NCI-H446 treated with DMSO at 0.1 percent for 48 hours (cell line): ENCODE measurements around the gene SH3RF3.
"Not testable (repeated sequence)": the region's sequence is repeated elsewhere in the genome, so short reads cannot be mapped to it uniquely, and the experiment has no call there.

Source experiments
- DNase-seq: peaks from one replicate; lab custom pipeline; 2025; lab: John Stamatoyannopoulos, UW

The SH3RF3 gene

DNA sequence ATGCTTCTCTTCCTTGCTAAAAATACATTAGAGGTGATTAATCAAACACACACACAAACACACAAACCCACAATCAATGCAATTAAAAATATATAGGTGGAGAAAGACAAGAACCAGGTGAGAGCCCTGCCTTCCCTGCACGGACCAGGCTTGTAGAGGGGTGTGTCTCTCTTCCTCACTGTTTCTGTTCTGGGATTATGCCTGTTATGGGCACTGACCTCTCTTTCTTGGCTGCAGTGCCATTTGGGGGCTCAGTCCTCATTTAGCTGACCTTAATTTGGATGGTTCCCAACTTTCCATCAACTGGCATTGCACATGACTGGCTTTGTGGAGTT is 89.8 kb downstream of the SH3RF3 start:
- DNase-seq = no peak

DNA sequence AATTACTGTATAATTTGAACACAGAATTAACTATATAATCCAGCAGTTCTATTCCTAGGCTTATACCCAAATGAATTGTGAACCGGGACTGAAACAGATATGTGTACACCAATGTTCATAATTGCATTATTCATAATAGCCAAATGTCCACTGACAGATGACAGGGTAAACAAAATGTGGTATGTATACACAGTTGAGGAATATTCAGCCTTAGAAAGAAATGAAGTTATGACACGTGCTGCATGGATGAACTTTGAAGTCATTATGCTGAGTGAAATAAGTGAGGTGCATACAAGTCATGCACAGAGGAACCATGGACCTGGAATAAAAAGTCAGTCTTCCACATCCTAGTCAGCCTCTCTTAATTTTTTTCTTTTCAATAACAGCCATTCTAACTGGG is 91.9 kb downstream of the SH3RF3 start:
- DNase-seq = no peak

DNA sequence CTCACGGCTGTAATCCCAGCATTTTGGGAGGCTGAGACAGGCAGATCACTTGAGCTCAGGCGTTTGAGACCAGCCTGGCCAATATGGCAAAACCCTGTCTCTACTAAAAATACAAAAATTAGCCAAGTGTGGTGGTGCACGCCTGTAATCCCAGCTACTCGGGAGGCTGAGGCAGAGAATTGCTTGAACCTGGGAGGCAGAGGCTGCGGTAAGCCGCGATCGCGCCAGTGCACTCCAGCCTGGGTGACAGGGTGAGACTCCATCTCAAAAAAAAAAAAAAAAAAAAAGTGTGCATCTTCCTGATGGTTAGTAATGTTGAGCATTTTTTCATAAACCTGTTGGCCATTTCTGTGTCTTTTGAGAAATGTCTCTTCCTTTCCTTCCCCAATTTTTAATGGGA is 92.3 kb downstream of the SH3RF3 start:
- DNase-seq = not testable (repeated sequence)

DNA sequence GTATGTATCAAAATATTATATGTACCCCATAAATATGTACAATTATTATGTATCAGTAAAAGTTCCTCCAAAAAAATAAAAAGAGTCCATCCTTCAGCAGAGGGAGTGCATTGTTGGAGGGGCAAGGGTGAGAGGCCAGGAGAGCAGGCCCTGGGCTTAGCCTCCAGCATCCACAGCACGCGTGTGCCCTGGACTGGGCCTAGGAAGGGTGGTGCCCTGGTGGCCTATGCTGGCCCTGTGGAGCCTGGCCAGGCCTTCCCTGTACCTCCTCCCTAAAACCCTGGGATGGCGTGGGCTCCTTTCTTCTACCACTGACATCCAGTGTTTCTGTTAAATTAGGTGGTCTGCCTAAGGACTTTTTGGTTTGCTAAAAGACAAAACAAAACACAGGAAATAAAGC is 93.4 kb downstream of the SH3RF3 start:
- DNase-seq = no peak

DNA sequence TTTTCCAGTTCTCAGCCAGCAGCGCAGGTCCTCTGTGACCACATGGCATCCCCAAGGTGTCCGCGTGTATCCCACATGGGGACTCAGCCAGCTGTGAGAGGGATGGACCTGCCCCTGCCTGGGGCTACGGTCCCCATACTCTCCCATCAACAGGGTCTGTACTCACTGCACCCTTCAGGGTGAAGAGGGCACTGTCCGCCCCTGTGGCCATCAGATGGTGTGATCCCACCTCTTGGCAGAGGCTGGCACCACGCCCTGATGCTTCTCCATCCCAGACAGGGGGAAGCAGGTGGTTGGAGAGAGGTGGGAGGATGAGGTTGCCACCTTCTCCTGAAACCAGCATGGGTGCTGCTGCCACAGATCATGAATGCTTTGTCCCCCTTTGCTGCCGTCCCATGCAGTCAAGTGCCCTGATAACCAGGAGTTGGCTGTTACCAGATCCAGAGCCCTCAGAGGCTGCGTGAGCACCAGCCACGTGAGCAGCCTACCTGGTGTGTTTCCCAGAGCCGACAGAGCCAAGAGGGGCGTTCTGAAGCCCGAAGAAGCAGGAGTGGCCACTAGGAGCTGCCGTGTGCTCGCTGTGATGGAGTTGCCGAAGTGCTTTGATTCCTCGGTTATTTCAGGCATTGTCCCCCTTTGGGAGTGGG is 93.9 kb downstream of the SH3RF3 start:
- no peak for DNase-seq

DNA sequence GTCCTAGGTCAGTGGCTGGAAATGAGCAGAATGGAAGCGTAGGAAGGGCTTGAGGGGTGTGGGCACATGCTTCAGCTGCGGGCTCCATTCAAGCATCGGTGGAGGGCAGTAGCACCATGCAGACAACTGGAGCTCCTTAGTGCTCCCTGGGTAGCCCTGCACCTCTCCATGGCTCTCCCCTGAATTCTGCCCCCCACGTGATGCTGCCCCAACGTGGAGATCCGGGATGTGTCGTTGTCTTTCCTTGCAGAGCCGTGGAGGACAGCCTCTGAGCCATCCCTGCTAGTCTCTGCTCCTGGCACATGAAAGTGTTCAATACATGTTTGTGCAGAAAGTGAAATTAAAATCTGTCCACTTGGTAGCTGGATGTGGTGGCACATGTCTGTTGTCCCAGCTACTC is 94.5 kb downstream of the SH3RF3 start:
- no peak for DNase-seq

DNA sequence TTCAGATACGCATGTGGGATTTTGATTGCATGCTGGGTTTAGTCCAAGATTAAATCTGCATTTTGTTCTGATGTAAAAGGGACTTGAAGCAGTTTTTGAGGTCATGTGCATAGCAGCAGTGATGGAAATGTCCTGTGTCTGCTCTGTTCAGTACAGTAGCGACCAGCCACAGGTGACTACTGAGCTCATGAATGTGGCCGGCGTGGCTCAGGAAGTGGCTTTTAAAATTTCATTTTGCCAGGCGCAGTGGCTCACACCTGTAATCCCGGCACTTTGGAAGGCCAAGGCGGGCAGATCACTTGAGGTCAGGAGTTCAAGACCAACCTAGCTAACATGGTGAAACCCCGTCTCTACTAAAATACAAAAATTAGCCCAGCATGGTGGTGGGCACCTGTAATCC is 95.3 kb downstream of the SH3RF3 start:
- DNase-seq = not testable (repeated sequence)

DNA sequence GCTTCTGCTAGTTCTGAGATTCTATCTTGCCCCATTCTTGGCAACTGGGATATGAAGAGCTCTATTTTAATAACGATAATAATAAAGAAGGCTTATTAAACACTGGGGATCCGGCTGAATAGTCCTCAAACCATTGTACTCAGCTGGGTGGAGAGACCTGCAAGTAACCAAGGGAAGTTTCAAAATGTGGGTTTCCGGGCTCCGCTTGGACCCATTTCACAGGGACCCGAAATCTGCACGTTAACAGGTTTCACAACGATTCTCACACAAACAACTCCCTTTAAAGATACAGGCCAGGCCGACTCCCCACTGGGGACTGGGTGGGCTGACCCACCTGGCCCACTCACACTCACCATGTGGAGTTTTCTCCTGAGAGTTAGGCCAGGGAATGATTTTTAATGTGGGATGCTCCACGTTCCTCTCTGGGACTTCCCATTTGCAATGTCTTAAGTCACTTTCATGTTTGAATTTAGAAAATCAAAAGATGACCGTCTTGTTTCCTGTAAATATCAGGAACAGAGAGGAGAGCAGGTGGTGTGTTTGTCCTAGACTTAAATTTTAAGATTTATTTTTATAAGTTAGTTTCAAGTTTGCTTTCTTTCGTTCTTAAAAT is 96.3 kb downstream of the SH3RF3 start:
- DNase-seq = no peak

DNA sequence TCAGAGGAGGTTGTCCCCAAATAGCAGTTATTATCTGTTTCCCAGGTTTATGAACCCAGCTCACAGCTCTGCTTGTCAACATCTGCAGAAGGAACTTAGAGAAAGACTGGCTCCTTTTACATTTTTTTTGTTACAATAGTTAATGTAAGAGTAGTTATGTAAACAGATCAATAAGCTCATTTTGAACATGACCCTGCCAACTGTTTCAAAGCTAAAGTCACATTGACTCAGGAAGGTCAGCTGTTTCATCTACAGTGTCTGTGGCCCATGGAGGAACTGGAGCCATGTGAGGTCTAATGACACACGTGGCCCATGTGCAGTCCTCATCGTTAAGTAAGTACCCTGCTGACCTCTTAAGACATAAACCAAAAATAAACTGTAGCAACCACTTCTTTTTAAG is 97.1 kb downstream of the SH3RF3 start:
- DNase-seq = no peak

DNA sequence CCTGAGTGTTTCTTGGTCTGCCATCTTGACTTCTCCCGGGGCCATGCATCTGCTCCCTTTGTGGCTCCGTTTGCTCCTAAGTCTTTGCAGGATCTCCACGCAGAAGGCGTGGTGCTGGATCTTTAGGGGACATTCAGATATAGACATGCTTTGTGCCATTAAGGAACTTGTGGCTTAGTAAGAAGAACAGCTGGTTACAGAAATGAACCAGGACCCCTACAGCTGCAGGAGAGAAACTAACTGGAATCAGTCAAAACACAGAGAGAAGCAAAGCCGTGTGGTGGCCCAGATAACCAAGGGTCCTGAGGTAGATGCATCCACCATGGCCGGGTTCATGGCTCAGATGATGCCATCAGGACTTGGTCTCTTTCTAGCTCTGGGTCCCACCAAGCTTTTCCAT is 97.6 kb downstream of the SH3RF3 start:
- no peak for DNase-seq

DNA sequence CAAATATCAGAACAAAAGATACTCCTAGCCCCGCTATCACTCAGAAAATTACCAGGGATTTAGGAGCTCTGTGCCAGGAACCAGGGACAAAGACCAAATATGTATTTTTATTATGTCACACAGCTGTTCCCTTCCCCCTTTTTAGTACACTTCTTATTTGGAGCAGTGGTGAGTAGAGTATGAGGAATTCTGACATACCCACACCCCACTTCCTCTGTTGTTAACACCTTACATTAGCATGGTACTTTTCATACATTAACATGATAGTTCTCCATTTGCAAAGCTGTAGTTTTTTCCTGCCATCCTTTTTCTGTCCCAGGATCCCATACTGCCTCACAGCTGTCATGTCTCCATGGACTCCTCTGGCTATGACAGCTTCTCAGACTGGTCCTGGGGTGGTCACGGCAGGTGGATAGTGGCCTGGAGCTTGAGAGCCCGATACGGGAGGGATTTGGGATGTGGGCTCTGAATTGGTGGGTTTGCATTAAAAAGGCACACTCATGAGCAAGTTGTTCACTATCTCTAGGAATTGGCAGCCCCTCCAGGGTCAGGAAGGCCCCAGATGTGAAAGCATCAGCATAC is 100.2 kb downstream of the SH3RF3 start:
- DNase-seq = no peak

DNA sequence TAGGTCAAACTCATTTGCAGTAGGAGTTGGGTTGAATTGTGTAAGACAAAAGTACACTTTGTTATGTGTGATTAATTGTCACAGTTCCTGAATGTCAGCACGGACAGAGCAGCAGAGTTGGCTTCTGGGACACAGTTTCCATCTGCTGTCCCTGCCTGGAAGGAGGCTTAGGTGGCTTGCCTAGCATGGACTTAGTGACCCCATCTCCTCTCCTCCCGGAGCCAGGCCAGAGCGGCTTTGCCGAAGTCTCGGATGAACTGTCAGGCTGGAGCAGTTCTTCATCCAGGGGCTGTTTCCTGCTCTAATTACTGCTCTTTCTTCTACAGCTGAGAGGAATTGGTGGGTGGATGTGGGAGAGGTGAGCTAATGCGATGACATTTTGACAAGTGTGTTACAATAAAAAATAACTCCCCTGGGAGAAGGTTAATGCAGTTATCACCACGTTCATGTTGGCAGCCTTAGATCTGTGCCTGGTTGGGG is 102.0 kb downstream of the SH3RF3 start:
- DNase-seq = no peak

DNA sequence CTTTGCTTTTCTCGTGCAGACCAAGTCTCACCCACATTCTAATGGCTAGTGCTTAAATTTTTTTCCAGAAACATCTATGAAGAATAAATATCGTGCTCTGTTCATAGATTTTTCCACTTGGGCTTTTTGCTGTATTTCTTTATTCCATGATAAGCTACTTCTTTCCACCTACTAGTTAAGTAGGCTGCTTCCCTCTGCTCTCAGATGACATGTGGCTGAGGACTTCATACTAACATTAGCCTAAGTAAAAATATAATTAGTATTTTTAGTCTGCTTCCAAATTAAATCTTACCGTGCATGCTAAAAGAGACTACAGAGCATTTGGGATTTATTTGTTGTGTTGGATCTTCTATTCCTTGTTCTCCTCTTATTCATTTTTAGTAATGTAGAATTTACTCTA is 102.4 kb downstream of the SH3RF3 start:
- DNase-seq = no peak

DNA sequence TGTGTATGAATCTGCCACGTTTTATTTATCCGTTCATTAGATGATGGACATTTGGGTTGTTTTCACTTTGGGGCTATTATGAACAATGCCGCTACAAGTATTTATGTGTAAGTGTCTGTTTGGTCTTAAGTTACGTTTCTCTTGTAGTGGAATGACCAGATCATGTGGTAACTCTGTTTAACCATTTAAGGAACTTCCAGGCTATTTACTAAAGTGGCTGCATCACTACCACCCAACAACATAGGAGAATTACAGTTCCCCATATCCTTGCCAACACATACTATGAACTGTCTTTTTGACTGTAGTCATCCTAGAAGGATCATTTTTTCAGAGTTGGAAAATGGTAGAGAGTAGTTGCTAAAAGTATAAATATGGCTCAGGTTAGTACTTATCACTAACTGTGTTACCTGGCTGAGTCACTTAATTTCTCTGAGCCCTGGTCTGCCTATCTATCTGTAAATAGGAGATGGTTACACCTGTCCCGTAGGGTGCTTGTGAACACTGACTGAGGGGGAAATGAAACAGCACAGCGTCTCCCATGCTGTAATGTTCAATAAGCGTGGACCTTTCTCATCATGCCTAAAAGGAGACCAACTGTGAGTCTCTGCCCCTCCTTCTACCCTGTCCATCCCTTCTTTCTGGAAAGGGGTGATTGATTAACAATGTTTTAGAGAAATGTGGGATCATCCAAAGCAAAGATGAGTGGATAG is 103.1 kb downstream of the SH3RF3 start:
- DNase-seq = no peak

DNA sequence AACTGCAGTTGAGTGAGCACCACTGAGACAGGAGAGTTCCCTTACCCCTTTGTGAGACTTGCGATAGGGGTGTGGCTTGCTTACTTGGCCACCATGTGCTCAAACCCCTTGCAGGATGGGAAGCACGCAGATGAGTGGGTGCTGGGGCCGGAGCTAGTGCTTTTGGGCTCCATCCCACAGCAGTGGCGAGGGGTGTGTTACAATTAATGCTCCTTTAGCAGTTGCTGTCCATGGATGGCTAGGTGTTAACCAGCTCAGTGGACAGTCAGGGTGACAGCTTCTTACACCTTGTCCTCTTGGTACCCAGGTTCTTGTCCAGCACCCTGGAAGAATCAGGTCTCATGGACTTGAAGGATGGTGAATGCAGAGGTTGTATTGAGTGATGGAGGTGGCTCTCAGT is 103.9 kb downstream of the SH3RF3 start:
- DNase-seq = no peak

DNA sequence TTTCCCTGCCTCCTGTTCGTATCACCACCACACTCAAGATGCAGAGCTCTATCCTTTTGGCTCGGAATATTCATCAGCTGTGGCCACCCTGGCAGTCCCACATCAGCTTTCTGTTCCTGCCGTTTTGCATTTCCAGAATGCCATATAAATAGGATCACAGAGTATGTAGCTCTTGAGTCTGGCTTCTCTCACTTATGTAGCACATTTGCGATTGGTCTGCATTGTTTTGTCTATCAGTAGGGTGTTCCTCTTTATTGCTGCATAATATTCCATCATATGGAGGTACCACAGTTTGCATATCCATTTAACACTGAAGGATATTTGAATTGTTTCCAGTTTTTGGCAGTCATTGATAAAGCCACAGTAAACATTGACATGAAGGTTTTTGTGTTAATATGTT is 104.6 kb downstream of the SH3RF3 start:
- DNase-seq = no peak

DNA sequence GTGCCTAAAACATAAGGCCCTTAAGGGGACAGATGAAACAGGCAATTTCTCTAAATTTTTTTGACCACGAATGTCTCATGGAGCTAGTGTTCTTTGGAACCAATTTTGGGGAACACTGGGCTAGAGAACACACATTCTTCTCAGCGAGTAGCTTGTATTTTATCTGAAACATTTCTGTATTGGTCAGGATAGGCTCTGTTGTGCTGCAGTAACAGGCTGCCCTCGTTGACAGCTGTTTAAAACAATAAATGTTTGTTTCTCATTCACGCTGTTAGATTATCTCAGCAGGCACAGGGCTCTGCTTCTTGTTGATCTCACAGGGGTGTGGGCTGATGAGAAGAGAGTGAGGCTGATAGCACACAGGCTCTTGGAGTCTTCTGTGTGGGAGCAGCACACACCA is 105.3 kb downstream of the SH3RF3 start:
- DNase-seq = no peak

DNA sequence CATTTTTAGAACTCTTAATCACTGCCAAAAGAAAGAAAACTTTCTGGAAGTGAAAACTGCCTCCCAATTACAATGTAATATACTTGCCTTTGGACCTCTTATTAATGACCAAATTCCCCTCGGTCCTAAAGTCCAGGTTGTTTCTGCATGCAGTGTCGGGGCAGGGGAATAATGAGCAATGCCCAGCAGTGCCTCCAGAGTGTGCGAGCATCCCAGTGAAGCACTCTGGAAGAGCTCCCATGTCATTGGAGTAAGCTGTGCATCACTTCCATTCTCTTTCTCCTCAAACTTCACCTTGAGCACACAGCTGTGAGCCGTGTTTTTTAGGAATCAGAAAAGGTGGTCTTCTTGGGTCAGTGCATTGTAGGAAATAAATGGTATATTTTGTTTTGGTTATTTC is 107.1 kb downstream of the SH3RF3 start:
- no peak for DNase-seq

DNA sequence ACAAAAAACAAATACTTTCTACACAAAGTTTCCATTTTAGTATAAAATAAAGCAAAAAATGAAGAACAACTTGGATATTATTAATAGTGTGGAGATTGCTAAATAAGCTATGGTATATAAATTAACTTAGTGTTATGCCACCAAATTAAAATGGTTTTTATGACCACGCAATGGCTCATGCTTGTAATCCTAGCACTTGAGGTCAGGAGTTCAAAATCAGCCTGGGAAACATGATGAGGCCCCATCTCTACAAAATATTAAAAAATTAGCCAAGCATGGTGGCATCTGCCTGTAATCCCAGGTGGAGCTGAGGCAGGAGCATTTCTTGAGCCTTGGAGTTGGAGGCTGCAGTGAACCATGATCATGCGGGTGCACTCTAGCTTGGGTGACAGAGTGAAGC is 108.8 kb downstream of the SH3RF3 start:
- no peak for DNase-seq

DNA sequence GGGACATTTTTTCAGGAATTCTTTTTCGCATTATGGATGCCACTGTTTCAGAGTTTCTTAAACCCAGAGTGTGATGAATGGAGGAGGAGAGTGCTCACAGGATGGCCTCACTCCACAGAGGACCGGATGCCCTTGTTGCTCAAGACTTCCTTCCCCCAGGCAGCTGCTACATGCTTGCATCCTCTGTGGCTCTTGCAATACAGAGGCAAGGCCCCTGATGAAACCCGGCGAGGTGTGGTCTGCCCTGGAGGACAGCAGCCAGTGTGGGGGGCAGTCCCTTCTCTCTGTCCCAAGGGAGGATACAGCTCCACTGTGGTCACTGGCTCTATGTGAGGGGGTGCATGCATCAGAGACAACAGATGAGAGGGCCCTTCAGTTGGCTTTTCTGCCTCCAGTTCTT is 109.6 kb downstream of the SH3RF3 start:
- DNase-seq = no peak

DNA sequence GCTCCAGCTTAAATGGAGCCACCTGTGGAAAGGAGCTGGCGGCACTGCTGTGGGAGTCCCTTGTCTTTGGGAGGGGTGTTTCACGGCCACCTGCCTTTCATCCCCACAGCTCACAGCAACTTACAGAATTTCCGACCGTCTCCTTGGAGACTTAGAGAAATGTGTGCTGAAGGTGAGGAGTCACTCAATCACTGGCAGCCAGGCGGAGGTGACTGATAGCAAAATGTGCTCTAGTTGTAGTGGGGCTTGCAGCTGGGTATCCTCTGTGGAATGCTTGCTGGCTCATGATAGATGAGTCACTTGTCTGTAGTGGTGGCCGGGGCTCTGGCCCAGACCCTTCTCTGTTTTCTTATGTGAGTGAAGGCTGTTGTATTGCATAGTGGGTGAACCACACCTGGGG is 110.7 kb downstream of the SH3RF3 start:
- DNase-seq = no peak

DNA sequence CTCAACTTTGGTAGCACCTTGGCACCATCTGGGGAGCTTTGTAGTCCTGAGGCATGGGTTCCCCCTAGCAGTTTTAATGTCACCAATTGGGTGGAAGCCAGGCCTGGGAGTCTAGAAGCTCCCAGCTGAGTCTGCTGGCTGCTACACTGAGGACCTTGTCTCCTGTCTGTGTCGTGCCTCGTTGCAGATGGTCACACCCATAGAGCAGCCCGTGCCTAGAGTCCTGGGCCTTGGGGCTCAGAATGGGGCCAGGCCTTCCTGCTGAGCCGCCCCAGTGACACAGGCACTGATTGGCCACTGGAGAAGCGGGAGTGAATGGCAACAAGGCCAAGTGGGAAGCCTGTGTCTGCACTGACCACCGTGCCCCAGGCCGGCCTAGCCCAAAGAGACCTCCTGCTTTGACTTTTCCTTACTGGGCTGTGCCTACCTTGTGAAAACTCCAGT is 113.2 kb downstream of the SH3RF3 start:
- DNase-seq = no peak

DNA sequence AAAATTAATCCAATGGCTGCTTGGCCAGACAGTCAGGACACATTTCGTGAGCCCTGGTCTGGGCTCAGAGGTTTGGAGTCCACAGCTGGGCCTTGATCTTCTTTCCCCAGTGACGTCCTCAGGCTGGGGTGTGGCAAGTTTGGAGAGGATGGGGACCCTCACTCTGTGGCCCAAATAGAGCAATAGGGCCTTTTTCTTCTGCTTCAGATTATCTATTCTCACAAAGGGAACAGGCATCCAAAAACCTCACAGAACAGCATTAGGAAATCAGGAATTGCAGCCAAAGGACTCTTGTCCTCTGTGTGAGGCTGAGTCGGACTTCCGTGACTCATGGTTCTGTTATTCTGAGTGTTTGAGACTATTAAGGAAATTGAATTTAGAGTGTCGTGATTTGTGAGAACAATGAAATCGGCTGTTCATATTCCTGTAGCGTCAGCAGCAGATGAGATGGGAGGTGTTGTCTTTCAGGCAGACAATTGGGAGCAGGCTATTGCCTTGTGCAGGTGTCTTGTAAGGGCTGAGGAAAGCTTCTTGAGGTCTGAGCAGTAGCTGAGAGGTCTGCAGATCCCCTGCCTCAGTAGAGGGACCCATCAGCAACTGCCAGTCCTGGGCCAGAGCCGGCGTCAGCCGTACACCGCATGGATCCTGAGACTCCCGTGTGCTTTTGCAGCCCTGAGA is 113.8 kb downstream of the SH3RF3 start:
- peak; percentile 36 for DNase-seq
